ENCODE measurements around the gene GEMIN8. TPM values are rescaled to one million over a fixed set of nuclear protein-coding genes. Genes with fewer than 3 reads are reported as not detected.

GEMIN8 gene
- total RNA-seq, 4 donors from 2014 or later = 8.8 to 26.7 (median 21.1) TPM

DNA sequence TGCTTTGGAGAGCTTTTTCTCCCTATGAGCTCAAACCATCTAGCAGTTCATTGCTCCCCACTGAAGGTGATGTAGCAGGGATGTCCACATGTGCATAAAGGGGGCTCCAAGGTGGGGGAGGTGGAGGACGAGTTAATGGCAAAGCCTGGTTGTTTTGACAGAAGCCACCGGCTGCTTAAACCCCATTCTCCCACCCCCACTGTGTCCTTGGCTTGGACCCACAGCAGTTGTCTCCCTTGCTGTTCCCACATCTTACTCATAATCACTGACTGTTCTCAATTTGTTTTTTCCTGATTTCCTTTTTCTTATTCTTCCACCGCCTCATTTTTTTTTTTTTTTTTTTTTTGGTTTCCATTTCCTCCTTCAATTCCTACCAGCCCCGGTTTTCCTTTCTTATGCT lies 72.7 kb downstream of the GEMIN8 start:
- TF ChIP-seq, protein P1, sequence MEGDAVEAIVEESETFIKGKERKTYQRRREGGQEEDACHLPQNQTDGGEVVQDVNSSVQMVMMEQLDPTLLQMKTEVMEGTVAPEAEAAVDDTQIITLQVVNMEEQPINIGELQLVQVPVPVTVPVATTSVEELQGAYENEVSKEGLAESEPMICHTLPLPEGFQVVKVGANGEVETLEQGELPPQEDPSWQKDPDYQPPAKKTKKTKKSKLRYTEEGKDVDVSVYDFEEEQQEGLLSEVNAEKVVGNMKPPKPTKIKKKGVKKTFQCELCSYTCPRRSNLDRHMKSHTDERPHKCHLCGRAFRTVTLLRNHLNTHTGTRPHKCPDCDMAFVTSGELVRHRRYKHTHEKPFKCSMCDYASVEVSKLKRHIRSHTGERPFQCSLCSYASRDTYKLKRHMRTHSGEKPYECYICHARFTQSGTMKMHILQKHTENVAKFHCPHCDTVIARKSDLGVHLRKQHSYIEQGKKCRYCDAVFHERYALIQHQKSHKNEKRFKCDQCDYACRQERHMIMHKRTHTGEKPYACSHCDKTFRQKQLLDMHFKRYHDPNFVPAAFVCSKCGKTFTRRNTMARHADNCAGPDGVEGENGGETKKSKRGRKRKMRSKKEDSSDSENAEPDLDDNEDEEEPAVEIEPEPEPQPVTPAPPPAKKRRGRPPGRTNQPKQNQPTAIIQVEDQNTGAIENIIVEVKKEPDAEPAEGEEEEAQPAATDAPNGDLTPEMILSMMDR (IDR thresholded peaks at IDR 0.05) = no peak
- no peak for DNase-seq (ENCODE audit: low spot score)
- no peak for ATAC-seq (ENCODE audit: low FRiP score)

Other genes with a start within 250 kb of the GEMIN8 start
- gene GPM6B, start 212.8 kb downstream of the GEMIN8 start, total RNA-seq = 1 to 10 TPM; 1.4 to 9.1 (median 6.5) TPM

Measured in omental fat pad (tissue), 4 donors.